CD4-positive, alpha-beta T cell treated with Interleukin-15 for 4 hours (primary cell): ENCODE data around the gene TGIF2LX.
"Not testable (repeated sequence)": the region's sequence is repeated elsewhere in the genome, so short reads cannot be mapped to it uniquely, and the experiment has no call there.

ENCODE experiments used
- DNase-seq: peaks from one replicate; pipeline ENCODE4 v3.0.0-alpha.2; 2020; ENCODE audit warnings: low spot score

Gene TGIF2LX

DNA sequence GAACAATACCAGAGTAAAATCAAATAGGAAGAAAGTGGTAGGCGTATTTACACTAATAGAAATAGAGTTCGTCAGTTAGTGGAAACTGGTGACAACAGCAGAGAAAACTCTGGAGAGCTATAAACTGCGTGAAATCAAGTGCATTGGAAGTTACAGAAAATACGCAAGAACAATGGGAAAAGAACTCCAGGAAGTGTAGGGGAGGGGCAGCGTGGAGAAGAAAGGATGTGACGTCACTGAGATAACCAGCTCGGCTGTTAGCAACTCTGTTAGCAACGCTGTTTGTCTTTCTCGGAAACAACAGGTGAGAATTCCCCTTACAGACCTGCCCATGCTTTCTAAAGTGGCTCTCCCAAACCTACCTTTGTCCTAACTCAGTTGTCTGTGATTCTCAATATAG, at the start of gene TGIF2LX:
Gene TGIF2LX, plus strand, starts transcription at position 244 of the 400 bp plus-strand sequence. CDS start 178 bp downstream, outside the sequence.
- DNase-seq = not testable (repeated sequence)

DNA sequence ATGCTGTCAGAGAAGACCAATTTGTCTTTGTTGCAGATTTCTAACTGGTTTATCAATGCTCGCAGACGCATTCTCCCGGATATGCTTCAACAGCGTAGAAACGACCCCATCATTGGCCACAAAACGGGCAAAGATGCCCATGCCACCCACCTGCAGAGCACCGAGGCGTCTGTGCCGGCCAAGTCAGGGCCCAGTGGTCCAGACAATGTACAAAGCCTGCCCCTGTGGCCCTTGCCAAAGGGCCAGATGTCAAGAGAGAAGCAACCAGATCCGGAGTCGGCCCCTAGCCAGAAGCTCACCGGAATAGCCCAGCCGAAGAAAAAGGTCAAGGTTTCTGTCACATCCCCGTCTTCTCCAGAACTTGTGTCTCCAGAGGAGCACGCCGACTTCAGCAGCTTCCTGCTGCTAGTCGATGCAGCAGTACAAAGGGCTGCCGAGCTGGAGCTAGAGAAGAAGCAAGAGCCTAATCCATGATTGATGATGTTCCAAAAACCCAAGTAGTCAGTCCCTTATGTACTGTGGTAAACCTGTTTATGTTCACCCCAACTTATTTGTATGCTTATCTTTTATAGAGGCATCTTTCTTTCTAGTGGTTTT, 728 bp downstream of the TGIF2LX start:
- not testable (repeated sequence) for DNase-seq

DNA sequence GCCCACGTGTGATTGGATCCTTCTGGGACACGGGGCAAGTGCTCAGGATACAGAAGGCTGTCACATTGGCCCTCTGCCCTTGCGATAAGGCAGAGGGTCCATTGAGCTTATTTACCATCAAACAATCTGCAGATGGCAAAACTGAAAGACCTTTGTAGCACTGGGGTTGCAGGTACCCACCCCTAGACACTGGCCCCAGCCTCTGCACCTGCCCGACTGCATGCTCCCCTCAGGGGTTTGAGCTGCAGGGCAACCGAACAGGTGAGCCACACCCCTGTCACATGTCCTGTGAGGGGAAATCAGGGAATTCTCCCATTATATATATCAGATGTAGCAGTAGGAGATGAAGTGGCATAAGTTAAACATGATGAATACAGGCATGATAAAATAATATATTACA, 21.4 kb downstream of the TGIF2LX start:
- not testable (repeated sequence) for DNase-seq

DNA sequence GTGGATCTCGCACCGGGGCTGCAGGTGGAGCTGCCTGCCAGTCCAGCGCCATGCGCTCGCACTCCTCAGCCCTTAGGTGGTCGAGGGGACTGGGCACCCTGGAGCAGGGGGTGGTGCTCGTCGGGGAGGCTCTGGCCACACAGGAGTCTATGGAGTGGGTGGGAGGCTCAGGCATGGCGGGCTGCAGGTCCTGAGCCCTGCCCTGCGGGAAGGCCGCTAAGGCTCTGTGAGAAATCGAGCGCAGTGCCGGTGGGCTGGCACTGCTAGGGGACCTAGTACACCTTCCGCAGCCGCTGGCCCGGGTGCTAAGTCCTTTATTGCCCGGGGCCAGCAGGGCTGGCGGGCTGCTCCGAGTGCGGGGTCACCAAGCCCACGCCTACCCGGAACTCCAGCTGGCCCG, 43.9 kb downstream of the TGIF2LX start:
- DNase-seq = not testable (repeated sequence)
